ENCODE results near the gene PCDHB14.
"Not testable (repeated sequence)": the region's sequence is repeated elsewhere in the genome, so short reads cannot be mapped to it uniquely, and the experiment has no call there.

DNA sequence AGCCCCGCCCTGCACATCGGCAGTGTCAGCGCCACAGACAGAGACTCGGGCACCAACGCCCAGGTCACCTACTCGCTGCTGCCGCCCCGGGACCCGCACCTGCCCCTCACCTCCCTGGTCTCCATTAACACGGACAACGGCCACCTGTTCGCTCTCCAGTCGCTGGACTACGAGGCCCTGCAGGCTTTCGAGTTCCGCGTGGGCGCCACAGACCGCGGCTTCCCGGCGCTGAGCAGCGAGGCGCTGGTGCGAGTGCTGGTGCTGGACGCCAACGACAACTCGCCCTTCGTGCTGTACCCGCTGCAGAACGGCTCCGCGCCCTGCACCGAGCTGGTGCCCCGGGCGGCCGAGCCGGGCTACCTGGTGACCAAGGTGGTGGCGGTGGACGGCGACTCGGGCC is 23.8 kb downstream of the PCDHB14 start:
- TF ChIP-seq CTCF (IDR thresholded peaks at IDR 0.05; ENCODE audit: low read length); EZH2 (optimal IDR thresholded peaks at IDR 0.05; ENCODE audit: low read depth, low read length); EZH2phosphoT487 (IDR thresholded peaks at IDR 0.05; ENCODE audit: low read length): not testable (repeated sequence)
